Endodermal cell (in vitro differentiated cells): ENCODE results near the gene S100A2. TPM values are rescaled to one million over a fixed set of nuclear protein-coding genes. Genes with fewer than 3 reads are reported as not detected.
A peak's percentile ranks its signal among the peaks of the same experiment; 100 is the strongest.
"Not testable (repeated sequence)": the region's sequence is repeated elsewhere in the genome, so short reads cannot be mapped to it uniquely, and the experiment has no call there.

Experiments used
- DNase-seq: peaks from one replicate; pipeline ENCODE4 v3.0.0-alpha.2; 2017
- H3K27ac ChIP-seq: 2 replicates; pipeline ENCODE4 v1.5.1; 2013; ENCODE audit warnings: mild to moderate bottlenecking, low read depth, low read length, moderate library complexity
- H3K27me3 ChIP-seq: 2 replicates; pipeline ENCODE4 v1.6.1; 2013; ENCODE audit warnings: mild to moderate bottlenecking, low read length, moderate library complexity; ENCODE audit not compliant: insufficient read depth, control insufficient read depth, poor library complexity, severe bottlenecking
- H3K36me3 ChIP-seq: 2 replicates; pipeline ENCODE4 v1.7.0; 2013; ENCODE audit warnings: mild to moderate bottlenecking, low read length, moderate library complexity; ENCODE audit not compliant: control insufficient read depth, insufficient read depth
- H3K4me1 ChIP-seq: one replicate; pipeline ENCODE4 v1.7.0; 2013; ENCODE audit warnings: low read length; ENCODE audit not compliant: control insufficient read depth, insufficient read depth
- H3K4me3 ChIP-seq: 2 replicates; pipeline ENCODE4 v1.5.1; 2013; ENCODE audit warnings: mild to moderate bottlenecking, low read length, moderate library complexity
- H3K9ac ChIP-seq: 2 replicates; pipeline ENCODE4 v1.6.1; 2013; ENCODE audit warnings: mild to moderate bottlenecking, low read length, moderate library complexity; ENCODE audit not compliant: poor library complexity, severe bottlenecking; ENCODE audit errors: extremely low read depth
- H3K9me3 ChIP-seq: 2 replicates; pipeline ENCODE4 v1.6.1; 2013; ENCODE audit warnings: mild to moderate bottlenecking, low read length, moderate library complexity; ENCODE audit not compliant: control insufficient read depth
- H3K27ac Mint-ChIP-seq: 2 replicates; pipeline ENCODE4 v1.8.0; 2020; ENCODE audit warnings: mixed read lengths
- H3K27me3 Mint-ChIP-seq: 2 replicates; pipeline ENCODE4 v1.8.0; 2021; ENCODE audit warnings: mild to moderate bottlenecking, mixed read lengths; ENCODE audit not compliant: insufficient read depth
- H3K36me3 Mint-ChIP-seq: 2 replicates; pipeline ENCODE4 v1.8.0; 2020; ENCODE audit warnings: low read depth, mixed read lengths
- H3K4me1 Mint-ChIP-seq: 2 replicates; pipeline ENCODE4 v1.8.0; 2020; ENCODE audit warnings: mixed read lengths
- H3K4me3 Mint-ChIP-seq: 2 replicates; pipeline ENCODE4 v1.8.0; 2020; ENCODE audit warnings: mild to moderate bottlenecking, moderate library complexity, mixed read lengths
- H3K9me3 Mint-ChIP-seq: 2 replicates; pipeline ENCODE4 v1.8.0; 2020; ENCODE audit warnings: mild to moderate bottlenecking, mixed read lengths
- CTCF ChIP-seq: fragments of 200-600 bp; sonication (generic); conservative IDR thresholded peaks from 2 replicates; pipeline ENCODE4 v1.5.0; 2021; ENCODE audit warnings: antibody characterized with exemption, mild to moderate bottlenecking
- WGBS, 2 experiments: methylation state at CpG; one replicate each; pipeline versions ENCODE4 v1.1.5 to v1.1.7; 2013; ENCODE audit warnings: missing lambda C conversion rate in 2 of 2, mixed read lengths in 1 of 2; ENCODE audit not compliant: insufficient coverage in 1 of 2, insufficient read length in 1 of 2; 5-methylcytosine and 5-hydroxymethylcytosine counted together
- total RNA-seq, 2 donors: library from RNA; stranded (reverse); fragmentation: NEBNext Ultra II Directional in 1 of 2; extraction: Animal tissue kit (Norgen Biotek cat#: 25700) in 1 of 2; gene quantifications; 2 replicates in 1 of 2; 3 replicates in 1 of 2; pipeline ENCODE4 v1.2.1, GENCODE V29; 2021

Gene S100A2
- total RNA-seq, 2 donors from 2014 or later: 0.92 to 3.1 TPM

DNA sequence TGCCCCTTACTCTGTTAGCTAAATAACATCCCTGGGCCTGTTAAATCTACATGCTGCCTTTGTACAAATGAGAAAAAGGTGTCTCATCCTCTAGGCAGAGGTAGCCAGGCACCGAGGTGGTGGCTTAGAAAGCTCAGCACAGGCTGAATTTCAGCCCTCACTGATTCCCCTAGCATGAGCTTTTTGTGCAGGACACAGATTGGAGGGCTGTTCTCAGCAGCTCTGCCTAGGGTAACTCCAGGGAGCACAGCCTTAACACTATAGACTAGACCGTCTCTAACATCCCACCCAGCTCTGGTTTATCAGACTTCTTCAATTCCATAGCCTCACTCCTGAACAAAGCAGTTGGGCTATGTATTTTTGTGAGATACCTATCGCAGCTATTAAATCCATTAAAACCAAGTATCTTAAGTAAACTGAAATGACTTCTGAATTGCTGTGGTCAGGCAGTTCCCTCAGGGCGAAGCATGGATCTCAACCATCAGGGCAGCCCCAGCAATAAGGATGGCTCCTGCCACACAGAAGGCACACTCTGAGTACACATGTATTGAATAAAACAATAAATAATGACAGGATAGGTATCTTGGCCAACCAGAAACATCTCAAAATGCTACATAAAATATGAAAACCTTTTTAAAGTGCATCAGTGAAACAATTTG lies 44.7 kb downstream of the S100A2 start:
- Histone ChIP-seq H3K27ac (no peak overlapping the region), H3K36me3 (no peaks in the 10 kb centered on the region), H3K9ac (no peak overlapping the region), H3K27me3 (peaks cover 12% of the 10 kb centered on the region), H3K4me1 (peaks cover 10% of the 10 kb centered on the region), H3K9me3 (no peaks in the 10 kb centered on the region), H3K4me3 (peak overlapping the region; percentile 30)
- Mint-ChIP-seq H3K27ac (peak overlapping the region; percentile 9), H3K4me3 (no peak overlapping the region), H3K27me3 (peaks cover 42% of the 10 kb centered on the region), H3K36me3 (no peaks in the 10 kb centered on the region), H3K9me3 (peaks cover 8% of the 10 kb centered on the region), H3K4me1 (peaks cover 25% of the 10 kb centered on the region)
- no peak for TF ChIP-seq CTCF
- WGBS, 2 experiments: 70 to 77% methylated on average over 4 of the region's 4 CpGs
- DNase-seq: no peak

DNA sequence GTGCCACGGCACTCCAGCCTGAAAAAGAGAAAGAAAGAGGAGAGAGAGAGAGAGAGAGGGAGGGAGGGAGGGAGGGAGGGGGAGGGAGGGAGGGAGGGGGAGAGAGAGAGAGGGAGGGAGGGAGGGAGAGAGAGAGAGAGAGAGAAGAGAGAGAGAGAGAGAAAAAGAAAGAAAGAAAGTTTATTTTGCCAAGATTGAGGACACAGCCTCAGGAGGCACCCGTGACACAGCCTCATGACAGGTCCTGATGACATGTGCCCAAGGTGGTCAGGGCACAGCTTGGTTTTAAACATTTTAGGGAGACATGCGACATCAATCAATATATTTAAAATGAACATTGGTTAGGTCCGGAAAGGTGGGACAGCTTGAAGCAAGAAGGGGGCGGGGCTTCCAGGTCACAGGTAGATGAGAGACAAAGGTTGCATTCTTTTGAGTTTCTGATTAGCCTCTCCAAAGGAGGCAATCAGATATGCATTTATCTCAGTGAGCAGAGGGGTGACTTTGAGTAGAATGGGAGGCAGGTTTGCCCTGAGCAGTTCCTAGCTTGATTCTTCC lies 45.4 kb downstream of the S100A2 start:
- not testable (repeated sequence) for H3K9ac ChIP-seq, H3K9me3 Mint-ChIP-seq, H3K36me3 Mint-ChIP-seq, H3K27ac ChIP-seq, H3K36me3 ChIP-seq, H3K9me3 ChIP-seq, H3K27ac Mint-ChIP-seq, H3K4me1 ChIP-seq, H3K4me3 Mint-ChIP-seq
- peak; percentile 72 for DNase-seq
- Mint-ChIP-seq H3K27me3 (peaks cover 45% of the 10 kb centered on the region), H3K4me1 (peaks cover 26% of the 10 kb centered on the region)
- Histone ChIP-seq H3K27me3 (peaks cover 20% of the 10 kb centered on the region), H3K4me3 (peak overlapping the region; percentile 30)
- WGBS, 2 experiments: 77 to 79% methylated on average over 3 to 5 of the region's 5 CpGs

DNA sequence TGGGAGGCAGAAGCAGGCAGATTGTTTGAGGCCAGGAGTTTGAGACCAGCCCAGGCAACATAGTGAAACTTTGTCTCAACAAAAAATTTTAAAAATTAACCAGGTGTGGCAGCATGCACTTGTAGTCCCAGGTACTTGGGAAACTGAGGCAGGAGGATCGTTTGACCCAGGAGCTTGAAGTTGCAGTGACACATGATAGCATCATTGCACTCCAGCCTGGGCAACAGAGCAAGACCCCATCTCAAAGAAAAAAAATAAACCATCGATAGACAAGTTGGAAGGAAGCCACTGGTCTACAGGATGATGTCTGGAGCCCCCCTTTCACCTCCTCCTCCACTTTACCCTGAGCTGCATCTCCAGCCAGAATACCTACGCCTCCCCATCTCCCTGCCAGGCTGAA lies 46.4 kb downstream of the S100A2 start:
- H3K4me1 Mint-ChIP-seq: peaks cover 26% of the 10 kb centered on the region
- WGBS, 2 experiments: 89 to 92% methylated on average over 3 of the region's 3 CpGs

More for the DNA sequence above, 46.4 kb downstream of the S100A2 start:
- Mint-ChIP-seq H3K36me3 (no peaks in the 10 kb centered on the region), H3K4me3 (no peak overlapping the region), H3K27ac (no peak overlapping the region), H3K27me3 (peaks cover 54% of the 10 kb centered on the region), H3K9me3 (peaks cover 8% of the 10 kb centered on the region)
- H3K4me1 ChIP-seq: peaks cover 9% of the 10 kb centered on the region
- H3K9me3 ChIP-seq: no peaks in the 10 kb centered on the region
- no peak for TF ChIP-seq CTCF
- H3K9ac ChIP-seq: no peak overlapping the region
- H3K27ac ChIP-seq: no peak overlapping the region
- peaks cover 22% of the 10 kb centered on the region for H3K27me3 ChIP-seq
- DNase-seq: no peak
- no peak overlapping the region for H3K4me3 ChIP-seq
- H3K36me3 ChIP-seq: no peaks in the 10 kb centered on the region
